CD14-positive monocyte (primary cell): ENCODE data around the gene OR2V1. TPM values are rescaled to one million over a fixed set of nuclear protein-coding genes. Genes with fewer than 3 reads are reported as not detected.
A peak's percentile ranks its signal among the peaks of the same experiment; 100 is the strongest.

ENCODE experiments used
- DNase-seq, 3 donors: peaks; one replicate each; pipeline ENCODE4 v3.0.0-alpha.2; 2011 to 2022
- H2AFZ ChIP-seq: 2 replicates; pipeline ENCODE4 v1.6.0; 2012; ENCODE audit warnings: mild to moderate bottlenecking, low read depth, low read length, inconsistent platforms; ENCODE audit not compliant: insufficient read depth, poor library complexity, severe bottlenecking
- H3K27ac ChIP-seq, 2 donors: 1 replicate in 1 of 2; 2 replicates in 1 of 2; pipeline ENCODE4 v1.5.1; 2012 to 2013; ENCODE audit warnings: low read length in 2 of 2, control low read depth in 1 of 2, inconsistent platforms in 1 of 2, low read depth in 1 of 2, mild to moderate bottlenecking in 1 of 2
- H3K27me3 ChIP-seq, 2 donors: one replicate each; pipeline versions ENCODE4 v1.6.0 to v1.6.1; 2011 to 2013; ENCODE audit warnings: low read length in 2 of 2; ENCODE audit not compliant: control insufficient read depth in 2 of 2, insufficient read depth in 2 of 2
- H3K36me3 ChIP-seq, 2 donors: replicated peaks in 1 of 2; 1 replicate in 1 of 2; 2 replicates in 1 of 2; pipeline versions ENCODE4 v1.5.1 to v1.6.1; 2012 to 2013; ENCODE audit warnings: low read length in 2 of 2, control low read depth in 1 of 2, inconsistent platforms in 1 of 2, mild to moderate bottlenecking in 1 of 2; ENCODE audit not compliant: insufficient read depth in 2 of 2, control insufficient read depth in 1 of 2
- H3K4me1 ChIP-seq, 2 donors: 1 replicate in 1 of 2; 2 replicates in 1 of 2; pipeline versions ENCODE4 v1.5.1 to v1.6.1; 2012 to 2013; ENCODE audit warnings: low read length in 2 of 2, control low read depth in 1 of 2, inconsistent platforms in 1 of 2, mild to moderate bottlenecking in 1 of 2, moderate library complexity in 1 of 2; ENCODE audit not compliant: insufficient read depth in 2 of 2, control insufficient read depth in 1 of 2
- H3K4me2 ChIP-seq: replicated peaks from 2 replicates; pipeline ENCODE3; 2012; ENCODE audit warnings: low read length, moderate library complexity, mild to moderate bottlenecking; ENCODE audit not compliant: poor library complexity, severe bottlenecking; ENCODE audit errors: extremely low read depth
- H3K4me3 ChIP-seq, 3 experiments: fragments of 200-600 bp in 1 of 3; sonication (generic) in 1 of 3; replicated peaks in 1 of 3; 1 replicate in 2 of 3; 2 replicates in 1 of 3; pipeline ENCODE4 v1.5.1; 2011 to 2013; ENCODE audit warnings: low read length in 3 of 3, mild to moderate bottlenecking in 3 of 3, control low read depth in 2 of 3, low read depth in 2 of 3, inconsistent platforms in 1 of 3, moderate library complexity in 1 of 3
- H3K79me2 ChIP-seq: 2 replicates; pipeline ENCODE4 v1.6.0; 2012; ENCODE audit warnings: mild to moderate bottlenecking, control low read depth, inconsistent platforms, low read length, moderate library complexity; ENCODE audit not compliant: insufficient read depth
- H3K9ac ChIP-seq: 2 replicates; pipeline ENCODE4 v1.6.0; 2017; ENCODE audit warnings: low read length, mild to moderate bottlenecking; ENCODE audit not compliant: insufficient read depth, poor library complexity, severe bottlenecking
- H3K9me3 ChIP-seq, 2 donors: replicated peaks in 1 of 2; 1 replicate in 1 of 2; 2 replicates in 1 of 2; pipeline versions ENCODE4 v1.5.1 to v1.6.1; 2012 to 2013; ENCODE audit warnings: low read length in 2 of 2, control low read depth in 1 of 2; ENCODE audit not compliant: control insufficient read depth in 1 of 2, insufficient read depth in 1 of 2
- H4K20me1 ChIP-seq: 2 replicates; pipeline ENCODE4 v1.6.0; 2012; ENCODE audit warnings: mild to moderate bottlenecking, low read length, control low read depth, moderate library complexity; ENCODE audit not compliant: insufficient read depth
- H3K27ac Mint-ChIP-seq, 7 donors: one replicate each; pipeline ENCODE4 v1.8.0; 2020; ENCODE audit warnings: mild to moderate bottlenecking in 7 of 7, mixed read lengths in 7 of 7, moderate library complexity in 6 of 7, inconsistent platforms in 2 of 7
- H3K27me3 Mint-ChIP-seq, 3 donors: one replicate each; pipeline ENCODE4 v1.8.0; 2021 to 2022; ENCODE audit warnings: low read depth in 3 of 3, mild to moderate bottlenecking in 3 of 3, mixed read lengths in 3 of 3, moderate library complexity in 3 of 3, inconsistent platforms in 1 of 3
- H3K36me3 Mint-ChIP-seq, 2 donors: one replicate each; pipeline ENCODE4 v1.8.0; 2020; ENCODE audit warnings: mixed read lengths in 2 of 2, inconsistent platforms in 1 of 2, mild to moderate bottlenecking in 1 of 2
- H3K4me1 Mint-ChIP-seq: one replicate; pipeline ENCODE4 v1.8.0; 2020; ENCODE audit warnings: mild to moderate bottlenecking, mixed read lengths
- H3K4me3 Mint-ChIP-seq, 2 donors: one replicate each; pipeline ENCODE4 v1.8.0; 2020; ENCODE audit warnings: mild to moderate bottlenecking in 2 of 2, mixed read lengths in 2 of 2, moderate library complexity in 1 of 2
- H3K9me3 Mint-ChIP-seq, 7 donors: one replicate each; pipeline ENCODE4 v1.8.0; 2020 to 2022; ENCODE audit warnings: mixed read lengths in 7 of 7, mild to moderate bottlenecking in 6 of 7, moderate library complexity in 6 of 7, inconsistent platforms in 2 of 7
- CTCF ChIP-seq: fragments of 200-600 bp; IDR thresholded peaks from one replicate; pipeline ENCODE4 v1.8.0; 2022; ENCODE audit warnings: antibody characterized with exemption, mild to moderate bottlenecking
- WGBS: methylation state at CpG from one replicate; pipeline ENCODE4 v1.1.5; 2013; ENCODE audit warnings: missing lambda C conversion rate; ENCODE audit not compliant: insufficient coverage; 5-methylcytosine and 5-hydroxymethylcytosine counted together
- intact Hi-C, 2 donors: fragments of 100-400 bp; cut with micrococcal nuclease; formaldehyde crosslinking; loops; one replicate each; pipeline versions ENCODE4 v1.15.0 to v1.15.1; 2023
- polyA plus RNA-seq, 3 donors: library from polyadenylated mRNA; depleted of rRNA in 1 of 3; unstranded in 2 of 3; stranded (reverse) in 1 of 3; fragments of 300-500 nt in 2 of 3; fragments of >200 nt in 1 of 3; fragmentation: Illumina TruSeq in 2 of 3; gene quantifications; 1 replicate in 2 of 3; 2 replicates in 1 of 3; pipeline ENCODE4 v1.2.3, GENCODE V29; 2012 to 2021

The OR2V1 gene
- polyA plus RNA-seq, 3 donors: not detected

GRCh38 chr5:181173420-181174342, 42.7 kb upstream of the OR2V1 start:
- Histone ChIP-seq H2AFZ (peak overlapping the region; percentile 65), H3K4me1 (peaks cover 17 to 25% of the 10 kb centered on the region in 2 donors), H3K27me3 (peaks cover 37 to 75% of the 10 kb centered on the region in 2 donors), H3K4me2 (peak overlapping the region; percentile 73), H3K36me3 (no peaks in the 10 kb centered on the region), H3K4me3 (peak overlapping the region in 2 of 3 experiments; percentile 23 to 64), H4K20me1 (no peaks in the 10 kb centered on the region), H3K9ac (no peak overlapping the region), H3K27ac (no peak overlapping the region), H3K9me3 (peaks cover 0 to 20% of the 10 kb centered on the region in 2 donors), H3K79me2 (no peaks in the 10 kb centered on the region)
- H3K36me3 Mint-ChIP-seq: peaks cover 4 to 14% of the 10 kb centered on the region in 2 donors
- 6% methylated on average over 39 of the region's 50 CpGs for WGBS
- H3K4me3 Mint-ChIP-seq: peak overlapping the region; percentile 78 to 96
- peaks cover 0 to 27% (median 18%) of the 10 kb centered on the region in 7 donors for H3K9me3 Mint-ChIP-seq
- H3K27me3 Mint-ChIP-seq: peaks cover 70 to 87% (median 73%) of the 10 kb centered on the region in 3 donors
- H3K4me1 Mint-ChIP-seq: peaks cover 33% of the 10 kb centered on the region
- intact Hi-C loops: no loop called here
- no peak for TF ChIP-seq CTCF
- DNase-seq: peak in 2 of 3 donors; percentile 34 to 41
- peak overlapping the region in 4 of 7 donors; percentile 2 to 81 (median 60) for H3K27ac Mint-ChIP-seq

DNA sequence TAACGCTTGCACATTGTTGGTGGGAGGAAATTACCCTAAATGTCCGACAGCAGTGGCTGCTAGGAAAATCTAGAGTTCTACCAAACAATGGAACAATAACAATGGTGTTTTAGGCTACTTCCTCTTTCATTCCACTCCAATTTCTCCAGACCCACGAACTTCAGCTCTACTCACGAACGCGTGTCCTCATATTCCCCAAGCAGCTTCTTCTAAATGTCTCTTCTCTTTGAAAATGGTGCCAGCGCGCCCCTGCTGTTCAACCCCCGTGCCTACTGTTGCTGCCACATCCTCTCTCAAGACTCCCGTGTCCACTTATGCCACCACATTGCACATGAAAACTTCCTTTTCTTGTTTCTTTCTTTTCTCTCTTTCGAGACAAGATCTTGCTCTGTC, 42.1 kb upstream of the OR2V1 start:
- H3K36me3 ChIP-seq: no peaks in the 10 kb centered on the region
- peaks cover 43 to 82% of the 10 kb centered on the region in 2 donors for H3K27me3 ChIP-seq
- intact Hi-C loops: no loop called here
- peaks cover 4 to 14% of the 10 kb centered on the region in 2 donors for H3K36me3 Mint-ChIP-seq
- no peaks in the 10 kb centered on the region for H3K79me2 ChIP-seq
- peaks cover 34% of the 10 kb centered on the region for H3K4me1 Mint-ChIP-seq
- peak; percentile 21 to 87 (median 60) for DNase-seq
- WGBS: 0% methylated on average over 9 of the region's 11 CpGs
- peak overlapping the region; percentile 73 for H3K4me2 ChIP-seq
- H3K4me1 ChIP-seq: peaks cover 17 to 25% of the 10 kb centered on the region in 2 donors
- no peak overlapping the region for H3K27ac ChIP-seq
- no peak for TF ChIP-seq CTCF
- no peak overlapping the region for H3K9ac ChIP-seq
- peak overlapping the region in 5 of 7 donors; percentile 2 to 81 (median 44) for H3K27ac Mint-ChIP-seq
- no peaks in the 10 kb centered on the region for H4K20me1 ChIP-seq
- H3K9me3 Mint-ChIP-seq: peaks cover 0 to 29% (median 19%) of the 10 kb centered on the region in 7 donors
- peak overlapping the region; percentile 65 for H2AFZ ChIP-seq
- peaks cover 76 to 88% (median 80%) of the 10 kb centered on the region in 3 donors for H3K27me3 Mint-ChIP-seq
- H3K4me3 Mint-ChIP-seq: peak overlapping the region; percentile 78 to 96
- H3K4me3 ChIP-seq: peak overlapping the region in 2 of 3 experiments; percentile 23 to 64
- peaks cover 0 to 27% of the 10 kb centered on the region in 2 donors for H3K9me3 ChIP-seq
